HG02623 (cell line): ENCODE results near the gene SULF2.

ENCODE experiments used
- ATAC-seq: cut with Tn5 transposase; IDR thresholded peaks from one replicate; pipeline ENCODE4 v1.9.1; 2021; ENCODE audit warnings: moderate library complexity; ENCODE audit not compliant: unreplicated experiment

The SULF2 gene

DNA sequence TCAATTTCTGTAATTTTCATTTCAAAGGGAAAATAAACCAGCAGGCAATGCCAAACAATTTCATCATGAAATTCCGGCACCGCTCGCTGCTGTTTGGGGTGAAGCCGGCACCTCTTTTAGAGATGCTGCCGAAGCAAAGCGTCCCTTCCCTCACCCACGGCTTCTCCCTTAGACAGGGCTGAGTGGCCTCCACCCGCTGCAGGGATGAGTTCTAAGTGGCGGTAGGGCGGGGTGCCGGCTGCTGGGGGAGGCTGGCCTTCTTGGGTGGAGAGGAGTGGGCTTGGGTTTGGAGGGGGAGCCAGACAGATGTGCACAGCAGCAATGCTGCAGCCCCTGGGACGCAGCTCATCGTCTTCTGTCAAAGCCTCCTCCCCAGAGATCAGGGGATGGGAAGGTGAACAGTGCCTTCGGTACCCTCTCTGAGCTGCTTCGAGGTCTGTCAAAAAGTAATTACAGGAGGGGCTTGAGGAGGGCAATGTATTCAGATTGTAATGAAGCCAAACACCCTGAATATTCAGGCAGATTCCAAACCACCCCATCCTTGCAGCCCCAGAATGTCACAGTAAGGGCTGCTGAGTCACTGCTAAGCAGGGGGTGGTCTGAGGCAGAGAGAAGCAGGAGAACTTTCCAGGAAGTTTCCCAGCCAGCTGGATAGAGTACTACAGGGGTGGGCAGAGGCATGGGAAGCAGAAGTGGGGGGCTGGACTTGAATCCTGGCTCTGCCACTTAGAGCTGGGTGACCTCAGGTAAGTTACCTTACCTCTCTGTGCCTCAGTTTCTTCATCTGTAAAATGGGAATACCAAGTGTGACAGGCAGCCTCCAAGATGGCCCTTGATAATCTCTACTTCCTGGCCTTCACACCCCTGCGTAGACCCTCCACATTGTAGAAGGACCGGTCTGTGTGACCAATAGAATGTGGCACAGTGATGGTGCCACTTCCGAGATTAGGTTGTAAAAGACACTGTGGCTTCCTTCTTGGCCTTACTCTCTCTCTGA, 96.6 kb downstream of the SULF2 start:
- ATAC-seq: no peak

DNA sequence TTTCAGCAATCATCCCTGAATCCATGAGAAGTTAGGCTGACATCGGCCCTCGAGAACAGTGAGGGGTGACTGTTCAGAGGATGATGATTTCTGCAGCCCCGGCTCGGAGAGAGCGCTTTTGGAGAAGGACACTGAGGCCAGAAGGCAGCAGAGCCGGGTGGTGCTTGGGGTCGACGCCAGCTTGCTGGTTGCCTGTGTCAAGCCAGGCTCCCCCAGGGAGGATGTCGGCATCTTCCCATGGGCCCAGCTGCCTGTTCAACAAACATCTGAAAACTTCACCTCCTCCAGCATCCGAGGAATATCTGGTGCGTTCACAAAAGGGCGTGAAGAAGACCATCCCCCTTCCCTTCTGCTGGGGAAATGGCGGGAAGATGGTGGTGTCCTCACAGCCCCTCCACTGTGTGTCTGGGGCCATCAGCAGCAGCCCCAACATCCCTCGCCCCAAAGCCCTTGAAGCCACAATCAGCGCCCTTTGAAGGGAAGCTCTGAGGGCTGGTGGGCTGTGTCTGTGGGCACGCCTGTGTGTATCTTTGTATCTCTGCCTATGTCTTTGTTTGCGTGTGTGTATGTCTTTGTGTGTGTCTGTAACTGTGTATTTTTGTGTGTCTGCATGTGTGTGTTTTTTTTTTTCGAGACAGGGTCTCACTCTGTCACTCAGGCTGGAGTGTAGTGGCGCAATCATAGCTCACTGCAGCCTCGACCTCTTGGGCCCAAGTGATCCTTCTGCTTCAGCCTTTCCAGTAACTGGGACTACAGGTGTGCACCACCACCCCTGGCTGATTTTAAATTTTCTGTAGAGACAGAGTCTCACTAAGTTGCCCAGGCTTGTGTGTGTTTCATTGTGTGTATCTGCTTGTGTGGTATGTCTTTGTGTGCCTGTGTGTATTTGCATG, 97.9 kb downstream of the SULF2 start:
- ATAC-seq: no peak

DNA sequence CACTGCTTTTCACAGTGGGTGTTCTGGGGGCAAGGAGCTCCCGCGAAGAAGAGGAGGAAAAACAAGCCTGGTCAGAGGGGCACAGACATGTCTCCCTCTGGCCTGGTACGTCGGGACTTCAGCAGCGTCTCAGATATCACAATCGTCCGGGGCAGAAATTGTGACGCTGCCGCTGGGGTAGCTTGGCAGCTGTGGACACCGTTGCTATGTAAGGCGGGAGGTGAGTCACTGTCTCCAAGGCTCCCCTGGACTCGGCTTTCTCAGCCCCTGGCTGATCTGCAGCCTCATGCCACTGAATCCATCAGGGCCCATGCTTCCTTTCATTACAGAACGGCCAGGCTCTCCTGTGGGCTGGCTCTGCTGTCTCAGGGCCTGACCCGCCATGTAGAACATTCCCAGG, 98.7 kb downstream of the SULF2 start:
- no peak for ATAC-seq

DNA sequence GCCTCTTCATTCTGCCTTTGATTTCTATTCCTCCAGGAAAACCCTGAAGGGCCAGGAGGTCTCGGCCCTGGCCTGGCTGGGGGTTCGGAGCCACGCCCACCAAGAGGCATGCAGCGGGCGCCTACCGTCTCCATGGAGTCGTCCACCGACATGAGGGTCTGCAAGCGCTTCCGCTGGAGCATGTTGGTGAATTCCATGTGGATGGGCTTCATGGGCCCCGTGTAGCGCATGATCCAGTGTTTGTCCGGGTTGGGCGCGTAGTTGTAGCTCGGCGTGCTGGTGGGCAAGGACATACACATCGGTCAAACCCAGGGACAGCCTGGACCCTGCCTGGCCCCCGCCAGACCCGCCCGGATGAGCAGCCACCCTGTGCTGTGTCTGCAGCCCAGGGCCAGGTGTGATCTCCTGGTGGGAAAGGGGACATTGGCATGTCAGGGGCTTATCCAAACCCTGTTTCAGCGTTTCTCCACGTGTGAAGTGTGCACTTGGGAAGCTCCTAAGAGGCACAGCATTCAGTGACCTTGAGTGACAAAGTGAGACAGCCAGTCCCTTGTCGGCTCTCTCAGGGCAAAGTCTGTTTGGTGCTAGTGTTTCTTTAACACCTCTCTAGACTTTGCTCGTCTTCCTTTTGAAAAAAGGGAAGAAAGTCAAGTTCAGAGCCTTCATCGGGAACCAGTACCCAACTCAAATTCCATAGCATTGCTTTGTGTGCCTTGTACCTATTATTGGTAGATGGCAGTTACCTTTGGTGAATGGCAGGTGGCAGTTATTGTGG, 100.8 kb downstream of the SULF2 start:
- no peak for ATAC-seq

DNA sequence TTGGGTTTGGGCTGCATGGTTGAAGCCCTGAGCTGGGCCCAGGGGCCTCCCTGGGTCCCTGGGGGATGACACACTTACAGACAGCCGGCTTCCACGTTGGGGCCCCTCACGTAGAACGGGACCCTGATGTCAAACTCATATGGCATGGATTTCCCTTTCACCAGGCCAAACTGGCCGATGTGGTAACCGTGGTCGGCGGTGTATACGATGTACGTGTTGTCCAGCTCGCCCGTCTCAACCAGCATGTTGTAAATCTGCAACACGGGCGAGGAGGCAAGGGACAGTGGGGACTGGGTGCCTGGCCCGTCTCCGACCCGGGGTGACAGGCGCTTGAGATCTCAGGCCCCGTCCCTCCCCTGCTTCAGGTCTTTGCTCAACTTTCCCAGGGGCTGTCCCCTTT, 102.4 kb downstream of the SULF2 start:
- ATAC-seq: no peak

DNA sequence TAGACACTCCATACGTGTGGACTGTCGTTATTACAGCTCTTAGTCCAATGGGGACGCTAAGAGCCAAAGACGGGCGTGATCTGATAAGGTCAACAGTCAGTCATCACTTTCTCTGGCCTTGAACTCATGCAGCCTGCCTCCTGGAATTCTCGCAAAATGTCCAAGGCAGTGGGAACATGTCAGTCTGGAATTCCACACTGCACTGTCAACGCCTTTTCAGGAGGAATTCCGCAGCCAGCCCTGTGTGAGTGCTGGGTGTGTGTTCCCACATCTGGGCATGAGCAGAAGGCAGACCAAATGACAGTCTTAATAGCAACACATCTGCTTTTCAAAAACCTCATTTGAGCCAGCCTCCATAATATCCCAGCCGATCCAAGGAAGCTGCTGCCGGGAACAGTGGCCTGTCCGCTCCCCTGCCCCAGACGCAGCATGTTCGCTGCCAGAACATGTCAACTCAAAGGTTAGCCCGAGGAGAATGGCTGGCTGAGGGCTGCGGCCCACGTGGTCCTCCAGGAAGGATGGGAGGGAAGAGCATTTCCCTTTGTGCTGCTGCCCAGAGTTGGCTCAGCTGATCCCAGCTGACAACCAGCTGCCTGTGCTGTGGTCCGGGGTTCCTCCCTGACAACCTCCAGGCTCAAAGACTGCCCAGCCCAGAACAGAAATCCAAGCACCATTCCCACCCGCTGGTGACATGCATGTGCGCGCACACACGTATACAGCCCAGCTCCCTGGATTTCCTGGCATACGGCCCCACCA, 103.1 kb downstream of the SULF2 start:
- ATAC-seq: no peak

DNA sequence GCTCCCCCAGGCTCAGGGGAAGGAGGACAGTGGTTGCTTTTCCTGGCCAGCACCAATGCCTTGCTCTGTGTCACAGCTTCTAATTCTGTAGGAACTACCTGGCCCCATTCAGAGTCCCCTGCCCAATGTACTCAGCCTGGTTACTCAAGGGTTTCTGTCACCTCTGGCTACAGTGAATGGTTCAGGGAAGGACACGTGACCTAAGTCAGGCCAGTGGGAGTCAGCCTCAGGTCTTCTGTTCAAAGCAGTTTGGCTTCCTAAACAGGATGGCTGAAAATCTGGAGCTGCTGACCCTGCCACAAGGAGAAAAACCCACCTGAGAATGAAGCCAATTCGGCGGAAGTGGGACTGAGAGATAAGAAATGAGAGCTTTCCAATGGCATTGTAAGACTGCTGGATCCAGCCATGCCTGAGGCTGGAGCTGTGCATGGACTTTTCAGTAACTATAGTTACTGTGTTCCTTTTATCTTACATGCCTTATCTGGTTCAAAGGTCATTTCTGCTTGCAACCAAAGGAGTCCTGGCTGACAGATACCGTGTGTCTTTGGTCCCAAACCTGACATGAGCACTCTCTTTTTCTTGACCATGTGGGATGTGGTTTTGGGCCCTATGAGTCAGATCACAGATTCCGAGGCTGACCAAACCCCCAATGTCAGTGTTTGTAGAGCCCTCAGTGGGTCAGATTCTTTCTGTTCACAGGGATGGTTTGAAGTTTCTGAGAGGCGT, 104.3 kb downstream of the SULF2 start:
- no peak for ATAC-seq

DNA sequence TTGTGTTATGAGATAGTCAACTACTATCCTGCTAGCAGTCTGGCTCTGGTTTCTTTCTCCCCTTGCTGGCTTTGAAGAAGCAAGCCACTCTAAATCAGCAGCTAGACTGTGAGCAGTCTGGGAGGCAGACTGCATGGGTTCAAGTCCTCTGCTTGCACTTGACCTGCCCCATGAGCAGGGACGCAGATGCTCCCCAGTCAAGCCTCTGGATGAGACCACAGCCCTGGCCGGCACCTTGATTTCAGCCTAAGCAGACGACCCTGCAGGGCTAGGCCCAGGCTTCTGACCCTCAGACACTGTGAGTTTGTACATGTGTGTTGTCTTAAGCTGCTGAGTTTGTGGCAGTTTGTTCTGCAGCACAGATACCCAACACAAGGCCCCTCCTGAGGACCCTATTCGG, 105.8 kb downstream of the SULF2 start:
- ATAC-seq: no peak

DNA sequence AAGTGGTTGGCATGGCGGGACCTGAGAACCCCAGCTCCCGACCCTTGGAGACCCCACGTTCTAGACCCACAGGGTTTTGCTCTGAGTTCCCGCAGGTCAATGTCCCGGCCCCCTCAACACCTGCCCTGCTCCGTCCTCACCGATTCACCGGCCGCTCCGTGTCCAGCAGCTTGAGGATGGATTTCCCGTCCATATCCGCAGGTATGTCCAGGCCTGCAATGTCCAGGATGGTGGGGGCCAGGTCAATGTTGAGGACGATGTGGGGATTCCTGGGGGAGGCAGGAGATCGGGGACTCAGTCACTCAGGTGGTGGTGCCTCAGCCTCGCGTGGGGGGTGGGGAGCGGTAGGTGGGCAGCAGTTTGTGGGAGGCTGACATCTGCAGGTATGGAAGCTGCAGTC, 106.7 kb downstream of the SULF2 start:
- no peak for ATAC-seq

DNA sequence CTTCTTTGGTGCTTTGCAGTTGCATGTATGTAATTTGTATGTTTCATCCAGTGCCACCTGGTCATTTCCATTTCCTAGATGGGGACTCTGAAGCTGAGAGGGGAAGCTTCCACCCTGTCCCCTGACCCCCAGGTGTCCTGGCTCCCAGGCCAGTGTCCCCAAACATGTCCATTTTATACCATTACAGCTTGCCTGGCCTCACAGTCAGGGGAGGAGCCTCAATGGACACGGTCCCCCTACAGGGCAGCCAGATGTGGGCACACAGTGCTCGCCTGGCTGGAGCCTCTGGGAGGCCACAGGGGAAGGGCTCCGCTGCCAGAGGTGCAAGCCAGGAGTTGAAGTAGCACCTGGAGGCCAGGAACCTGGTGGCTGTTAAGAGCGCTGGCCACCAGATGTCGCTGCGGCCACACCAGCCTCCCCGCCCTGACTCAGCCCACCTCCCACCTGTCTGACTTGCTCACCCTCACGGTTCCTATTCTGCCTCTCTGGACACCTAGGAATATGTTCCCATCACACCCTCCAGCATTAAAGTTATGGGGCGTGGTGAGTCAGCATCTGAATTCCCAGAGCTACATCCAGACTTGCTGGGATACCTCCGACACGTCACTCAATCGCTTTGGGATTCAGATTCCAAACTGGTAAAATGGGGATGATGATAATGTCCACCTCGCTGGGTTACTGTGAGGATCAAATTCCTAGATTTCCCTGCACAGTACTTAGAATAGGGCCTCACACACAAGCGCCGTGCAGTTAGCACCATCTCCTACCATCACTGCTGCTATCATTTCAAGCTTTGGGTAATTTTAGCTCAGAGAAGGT, 107.4 kb downstream of the SULF2 start:
- ATAC-seq: no peak

DNA sequence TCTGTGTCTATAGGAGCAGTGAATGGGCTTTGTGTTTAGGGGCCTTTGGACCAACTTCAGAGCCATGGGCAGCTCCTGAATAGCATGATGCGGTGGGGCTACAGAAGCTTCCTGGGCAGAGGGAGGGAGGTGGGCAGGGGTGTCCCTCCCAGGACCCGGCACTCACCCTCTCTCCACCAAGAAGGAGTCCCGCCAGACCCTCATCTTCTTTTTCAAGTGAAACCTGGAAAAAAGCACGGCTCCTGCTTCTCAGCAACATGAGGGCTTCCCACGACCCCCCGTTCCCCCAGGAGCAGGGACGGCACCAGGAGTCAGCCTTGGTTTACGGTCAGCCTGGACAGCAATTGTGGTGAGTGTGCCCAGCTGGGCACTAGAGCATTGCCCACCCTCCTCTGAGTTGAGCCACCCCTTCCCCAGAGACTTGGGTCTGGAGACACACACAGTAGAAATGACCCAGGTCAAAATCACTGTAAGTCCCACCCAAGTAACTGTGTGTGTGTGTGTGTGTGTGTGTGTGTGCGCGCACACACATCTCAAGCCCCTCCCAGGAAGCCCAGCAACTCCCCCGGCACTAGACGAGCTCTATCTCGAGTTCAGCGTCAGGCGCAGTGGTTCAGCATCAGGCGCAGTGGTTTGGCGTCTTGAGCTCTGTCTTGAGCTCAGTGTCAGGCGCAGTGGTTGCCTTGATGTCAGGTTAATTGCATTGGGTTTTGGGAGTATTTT, 108.2 kb downstream of the SULF2 start:
- no peak for ATAC-seq

DNA sequence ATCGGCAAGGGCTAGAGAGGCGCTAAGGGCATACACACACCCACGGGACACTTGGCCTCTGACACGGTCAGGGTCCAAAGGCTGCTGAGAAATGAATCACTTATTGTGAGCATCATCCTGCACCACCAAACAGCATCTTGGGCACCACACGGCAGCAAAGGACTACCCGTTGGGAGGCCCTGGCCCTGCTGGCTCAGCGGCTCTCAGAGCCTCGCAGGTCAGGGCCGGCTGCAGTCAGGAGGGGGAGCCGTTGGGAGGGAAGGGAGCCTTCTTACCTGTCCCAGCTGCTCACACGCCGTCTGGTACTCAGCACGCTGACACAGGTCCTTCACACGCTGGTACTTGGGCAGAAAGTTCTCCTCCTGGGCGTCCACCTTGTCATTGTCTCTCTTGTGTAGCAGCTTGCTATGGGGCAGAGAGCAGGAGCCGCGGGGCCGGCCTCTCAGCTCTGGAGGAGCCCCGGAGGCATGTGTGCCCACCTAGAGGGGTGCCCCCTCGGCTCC, 109.0 kb downstream of the SULF2 start:
- no peak for ATAC-seq

DNA sequence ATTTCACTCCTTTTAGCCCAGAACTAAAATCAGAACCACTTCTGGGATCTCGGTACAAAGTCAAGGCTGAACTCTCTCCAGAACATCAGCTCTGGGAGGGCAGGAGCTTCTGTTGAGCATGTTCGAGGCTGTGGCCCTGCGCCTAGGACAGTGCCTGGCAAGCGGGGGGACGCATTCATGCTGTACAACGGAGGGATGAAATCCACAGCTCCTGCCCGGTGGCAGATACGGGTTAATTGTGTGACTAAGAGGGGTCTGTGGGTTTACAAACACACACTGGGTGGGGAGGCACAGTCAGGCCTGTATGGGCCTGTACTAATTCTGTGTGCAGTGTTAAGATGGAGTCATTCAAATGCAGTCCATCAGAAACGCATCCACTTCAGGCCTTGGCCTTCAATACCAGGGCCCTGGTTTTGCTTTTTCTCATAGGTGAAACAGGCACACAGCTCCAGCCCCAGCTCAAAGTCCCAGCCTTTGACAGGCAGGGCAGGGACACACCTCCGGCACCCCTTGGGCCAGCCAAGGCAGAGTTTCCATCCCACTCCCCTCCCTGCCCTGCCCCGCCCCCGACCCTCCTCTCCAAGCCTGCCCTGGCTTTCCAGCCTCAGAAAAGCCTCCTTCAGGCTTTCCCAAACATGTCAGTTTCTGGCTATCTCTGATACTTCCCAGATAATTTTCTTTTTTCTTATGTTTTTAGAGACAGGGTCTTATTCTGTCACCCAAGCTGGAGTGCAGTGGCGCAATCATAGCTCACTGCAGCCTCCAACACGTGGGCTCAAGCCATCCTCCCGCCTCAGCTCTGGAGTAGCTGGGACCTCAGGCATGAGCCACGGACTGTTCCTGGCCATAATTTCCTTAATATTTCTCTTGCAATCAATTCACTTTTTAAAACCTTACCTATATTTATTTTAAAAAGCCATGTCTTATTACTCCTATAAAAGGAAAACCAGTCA, 109.8 kb downstream of the SULF2 start:
- ATAC-seq: no peak

DNA sequence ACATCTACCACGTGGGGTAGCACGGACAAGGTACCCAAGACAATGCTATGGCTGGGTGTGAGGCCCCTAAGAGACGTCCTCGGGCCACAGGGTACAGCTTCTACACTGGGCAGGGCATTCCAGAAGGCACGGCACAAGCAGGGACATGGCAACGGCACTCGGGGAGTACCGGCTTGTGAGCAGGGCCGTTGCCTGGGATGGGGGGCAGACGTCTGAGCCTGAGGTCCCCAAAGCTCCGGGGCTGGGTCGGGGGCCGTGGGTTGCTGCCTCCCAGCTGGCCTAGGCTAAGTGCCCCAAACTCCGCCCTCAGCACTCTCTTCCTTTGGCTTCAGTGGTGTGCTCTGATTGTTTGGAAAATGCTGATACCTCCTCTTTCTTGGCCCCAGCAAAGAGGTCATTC, 110.6 kb downstream of the SULF2 start:
- ATAC-seq: no peak

DNA sequence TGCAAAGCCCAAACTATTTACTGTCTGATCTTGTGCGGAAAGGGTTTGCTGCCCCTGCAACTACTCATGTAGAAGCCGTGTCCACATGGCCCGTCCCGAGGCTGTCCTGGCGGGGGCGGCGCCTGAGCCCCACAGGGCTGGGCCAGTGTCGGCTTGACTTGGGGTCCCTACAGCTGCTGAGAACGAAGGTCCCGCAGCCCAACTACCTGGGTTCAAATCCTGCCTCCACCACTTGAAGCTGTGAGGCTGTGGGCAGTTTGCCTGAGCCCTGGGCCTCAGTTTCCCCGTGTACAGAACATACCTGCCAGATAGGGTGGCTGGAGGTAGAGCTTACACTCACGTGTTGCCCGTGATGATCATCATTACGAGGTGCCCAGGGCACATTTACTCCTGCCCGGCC, 111.1 kb downstream of the SULF2 start:
- no peak for ATAC-seq

DNA sequence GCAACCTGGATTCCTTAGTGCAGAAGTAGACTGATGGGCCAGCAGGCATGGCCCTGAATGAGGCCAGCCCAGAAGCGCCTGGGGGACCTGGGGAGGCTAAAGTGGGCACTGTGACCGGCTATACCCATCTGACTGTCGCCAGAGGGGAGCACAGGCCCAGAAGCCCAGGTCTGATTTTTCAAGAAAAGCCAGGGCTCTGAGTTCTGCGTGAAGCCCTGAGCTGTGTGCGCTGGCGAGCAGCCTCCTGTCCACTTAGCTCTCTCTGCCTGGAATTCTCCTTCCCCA, 111.7 kb downstream of the SULF2 start:
- no peak for ATAC-seq
